ENCODE data around the gene LRRK1.

Gene LRRK1

DNA sequence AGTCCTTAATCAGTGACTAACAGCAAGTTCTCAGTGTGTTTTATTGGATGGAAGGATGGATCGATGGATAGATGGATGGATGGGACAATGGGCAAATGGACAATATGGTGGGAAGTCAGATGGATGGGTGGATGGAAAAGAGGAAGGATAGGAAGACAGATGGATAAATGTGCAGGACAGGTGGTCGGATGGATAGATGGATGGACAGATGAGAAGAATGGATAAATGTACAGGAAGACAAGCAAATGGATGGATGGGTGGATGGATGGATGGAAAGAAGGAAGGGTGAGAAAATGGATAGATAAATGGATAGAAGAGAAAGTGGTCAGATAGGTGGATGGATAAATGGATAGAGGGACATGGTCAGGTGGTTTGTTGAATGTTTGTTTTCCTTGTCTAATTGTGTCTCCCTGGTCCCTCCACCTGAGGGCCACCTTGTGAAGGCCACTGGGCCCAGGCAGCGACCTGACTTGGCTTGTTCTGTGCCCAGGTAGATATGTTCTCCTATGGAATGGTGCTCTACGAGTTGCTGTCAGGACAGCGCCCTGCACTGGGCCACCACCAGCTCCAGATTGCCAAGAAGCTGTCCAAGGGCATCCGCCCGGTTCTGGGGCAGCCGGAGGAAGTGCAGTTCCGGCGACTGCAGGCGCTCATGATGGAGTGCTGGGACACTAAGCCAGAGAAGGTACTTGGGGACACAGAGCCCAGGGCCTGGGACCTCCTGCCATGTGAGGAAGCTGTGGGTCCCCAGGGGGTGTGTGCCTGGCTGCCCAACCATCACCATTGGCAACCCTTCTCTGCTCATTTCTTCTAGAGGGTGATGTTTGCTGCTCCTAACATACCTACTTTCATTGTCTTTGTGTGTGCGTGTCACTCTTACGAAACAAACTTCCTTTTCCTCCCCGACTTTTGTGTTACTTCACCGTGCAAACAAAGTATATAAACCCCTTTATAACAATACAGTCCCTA lies 137.5 kb downstream of the LRRK1 start:
- no peak for DNase-seq (ENCODE audit: low spot score)

DNA sequence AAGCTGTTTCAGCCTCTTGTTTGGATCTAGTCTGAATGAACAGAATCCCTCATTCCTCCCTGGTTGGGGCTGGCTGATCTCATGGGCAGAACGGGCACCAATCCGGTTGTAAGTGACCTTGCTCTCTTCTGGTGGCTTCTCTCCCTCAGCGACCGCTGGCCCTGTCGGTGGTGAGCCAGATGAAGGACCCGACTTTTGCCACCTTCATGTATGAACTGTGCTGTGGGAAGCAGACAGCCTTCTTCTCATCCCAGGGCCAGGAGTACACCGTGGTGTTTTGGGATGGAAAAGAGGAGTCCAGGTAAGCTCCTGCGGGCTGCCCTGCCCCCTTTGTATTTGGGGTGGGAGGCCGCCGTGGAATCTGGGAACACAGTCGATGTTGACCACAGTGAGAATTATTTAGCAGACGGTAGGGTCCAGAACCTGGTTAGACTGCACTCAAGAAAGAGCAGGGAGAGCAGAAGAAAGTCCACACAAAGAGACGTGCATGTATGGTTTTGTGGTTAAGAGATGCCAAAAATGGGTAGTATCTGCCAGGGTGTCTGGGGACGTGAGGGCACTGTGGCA lies 138.8 kb downstream of the LRRK1 start:
- DNase-seq (ENCODE audit: low spot score): no peak

- no peak for DNase-seq (ENCODE audit: low spot score)
Observed at GRCh38 chr15:101058735-101059134, 139.6 kb downstream of the LRRK1 start.

- no peak for DNase-seq (ENCODE audit: low spot score)
Observed at GRCh38 chr15:101059381-101060341, 140.5 kb downstream of the LRRK1 start.

DNA sequence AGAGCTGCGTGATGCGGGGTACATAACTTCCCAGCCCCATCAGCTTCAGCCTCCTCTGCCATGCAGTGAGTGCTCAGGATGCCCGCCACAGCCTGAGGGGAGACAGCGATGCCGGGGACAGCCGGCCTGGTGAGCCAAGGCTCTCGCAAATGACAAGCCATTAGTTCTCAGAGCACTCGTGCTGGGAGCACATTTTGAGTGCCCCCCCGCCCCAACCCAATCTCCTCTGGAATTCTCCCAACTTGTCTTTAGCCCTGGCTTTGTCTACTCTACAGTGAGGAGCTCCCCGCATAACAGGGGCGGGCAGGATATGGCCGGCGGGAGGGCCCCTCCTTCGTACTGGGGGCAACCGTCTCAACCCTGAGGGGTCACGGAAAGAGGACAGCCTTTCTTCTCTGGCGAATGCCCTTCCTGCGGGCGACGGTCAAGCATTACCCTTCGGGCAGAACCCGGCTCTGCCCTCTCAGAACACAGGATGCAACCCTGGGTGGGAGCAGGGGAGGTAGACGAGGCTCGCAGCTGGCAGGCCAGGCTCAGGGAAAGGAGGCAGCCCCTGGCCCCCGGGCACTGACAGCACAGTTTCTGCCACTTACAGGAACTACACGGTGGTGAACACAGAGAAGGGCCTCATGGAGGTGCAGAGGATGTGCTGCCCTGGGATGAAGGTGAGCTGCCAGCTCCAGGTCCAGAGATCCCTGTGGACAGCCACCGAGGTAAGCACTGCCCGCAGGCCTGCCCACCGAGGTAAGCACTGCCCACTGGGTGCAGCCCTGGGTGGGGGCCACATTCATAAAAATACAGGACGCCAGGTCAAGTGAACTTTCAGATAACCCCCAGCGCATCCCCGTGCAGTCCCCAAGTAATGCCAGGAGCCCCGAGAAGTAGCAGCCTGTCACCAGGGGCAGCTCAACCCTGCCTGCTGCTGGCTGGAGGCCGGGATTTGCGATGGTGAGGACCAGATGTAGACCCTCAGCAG lies 141.7 kb downstream of the LRRK1 start:
- DNase-seq (ENCODE audit: low spot score): no peak

DNA sequence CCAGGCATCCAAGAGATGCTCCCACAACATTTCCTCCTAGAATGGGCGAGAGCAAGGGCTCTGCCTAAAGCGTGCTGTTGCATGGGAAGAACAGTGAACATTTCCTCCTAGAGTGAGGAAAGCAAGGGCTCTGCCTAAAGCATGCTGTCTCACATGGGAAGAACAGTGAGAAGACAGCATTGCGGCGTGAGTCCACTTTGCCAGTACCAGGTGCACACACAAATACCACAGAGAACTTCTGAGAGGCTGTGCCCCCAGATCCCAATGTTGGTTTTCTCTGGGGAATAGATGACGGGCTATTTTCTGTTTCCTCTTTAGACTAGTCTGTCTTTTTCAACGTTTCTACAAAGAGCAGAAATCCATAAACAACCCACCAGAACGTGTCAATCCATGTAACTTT lies 142.9 kb downstream of the LRRK1 start:
- DNase-seq (ENCODE audit: low spot score): no peak

- DNase-seq (ENCODE audit: low spot score): no peak
Observed at GRCh38 chr15:101062471-101063171, 143.5 kb downstream of the LRRK1 start.

DNA sequence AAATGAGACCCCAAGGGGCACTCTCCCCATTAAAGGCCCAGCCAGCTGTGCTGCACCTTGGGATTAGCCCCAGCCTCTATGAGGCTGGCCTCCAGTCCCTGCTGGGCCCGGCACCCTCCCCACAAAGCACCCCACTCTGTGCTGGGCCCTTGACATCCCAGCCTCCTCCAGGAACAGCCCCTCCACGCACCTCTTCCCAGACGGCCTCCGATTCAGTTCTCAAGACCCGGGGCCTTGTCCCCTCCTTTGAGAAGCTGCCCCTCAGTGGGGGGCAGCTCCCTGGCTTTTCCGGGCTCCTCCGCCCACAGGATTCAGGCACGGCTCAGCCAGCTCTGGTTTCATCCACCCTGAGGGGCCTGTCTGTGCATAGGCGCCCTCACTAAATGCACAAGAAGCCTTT lies 144.1 kb downstream of the LRRK1 start:
- no peak for DNase-seq (ENCODE audit: low spot score)

- DNase-seq (ENCODE audit: low spot score): no peak
Observed at GRCh38 chr15:101063891-101064794, 145.0 kb downstream of the LRRK1 start.

DNA sequence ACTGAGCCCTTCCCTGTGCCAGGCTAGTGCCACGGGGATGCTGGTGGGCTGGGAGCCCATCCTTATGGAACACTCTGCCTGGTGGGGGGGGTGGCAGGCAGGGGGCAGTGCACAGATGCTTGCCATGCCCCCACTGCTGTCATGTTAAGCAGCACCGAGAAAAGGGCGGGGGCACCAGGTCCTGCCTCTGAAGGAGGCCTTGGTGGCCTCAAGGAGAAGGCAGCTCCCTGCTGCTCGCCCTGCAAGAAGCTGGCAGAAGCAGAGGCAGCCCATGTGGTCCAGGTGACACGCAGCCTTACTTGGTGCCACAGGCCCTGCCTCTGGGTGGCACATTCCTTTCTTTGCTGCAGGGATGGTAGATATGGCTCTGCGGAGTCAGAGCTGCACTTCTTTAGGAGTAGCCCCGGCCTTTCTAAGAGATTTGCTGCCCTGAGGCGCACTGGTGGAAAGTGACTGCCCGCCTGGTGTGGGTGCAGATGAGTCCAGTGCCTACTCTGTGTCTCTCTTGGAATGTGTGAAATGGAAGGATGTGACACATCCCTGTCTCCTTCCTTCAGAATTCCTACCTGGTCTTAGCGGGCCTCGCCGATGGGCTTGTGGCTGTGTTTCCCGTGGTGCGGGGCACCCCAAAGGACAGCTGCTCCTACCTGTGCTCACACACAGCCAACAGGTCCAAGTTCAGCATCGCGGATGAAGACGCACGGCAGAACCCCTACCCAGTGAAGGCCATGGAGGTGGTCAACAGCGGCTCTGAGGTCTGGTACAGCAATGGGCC lies 145.8 kb downstream of the LRRK1 start:
- no peak for DNase-seq (ENCODE audit: low spot score)

- no peak for DNase-seq (ENCODE audit: low spot score)
Observed at GRCh38 chr15:101065570-101066221, 146.5 kb downstream of the LRRK1 start.

- no peak for DNase-seq (ENCODE audit: low spot score)
Observed at GRCh38 chr15:101066501-101067408, 147.6 kb downstream of the LRRK1 start.

- DNase-seq (ENCODE audit: low spot score): no peak
Observed at GRCh38 chr15:101067660-101068522, 148.7 kb downstream of the LRRK1 start.

GRCh38 chr15:101068523-101068960 lies 149.4 kb downstream of the LRRK1 start:
- no peak for DNase-seq (ENCODE audit: low spot score)

DNA sequence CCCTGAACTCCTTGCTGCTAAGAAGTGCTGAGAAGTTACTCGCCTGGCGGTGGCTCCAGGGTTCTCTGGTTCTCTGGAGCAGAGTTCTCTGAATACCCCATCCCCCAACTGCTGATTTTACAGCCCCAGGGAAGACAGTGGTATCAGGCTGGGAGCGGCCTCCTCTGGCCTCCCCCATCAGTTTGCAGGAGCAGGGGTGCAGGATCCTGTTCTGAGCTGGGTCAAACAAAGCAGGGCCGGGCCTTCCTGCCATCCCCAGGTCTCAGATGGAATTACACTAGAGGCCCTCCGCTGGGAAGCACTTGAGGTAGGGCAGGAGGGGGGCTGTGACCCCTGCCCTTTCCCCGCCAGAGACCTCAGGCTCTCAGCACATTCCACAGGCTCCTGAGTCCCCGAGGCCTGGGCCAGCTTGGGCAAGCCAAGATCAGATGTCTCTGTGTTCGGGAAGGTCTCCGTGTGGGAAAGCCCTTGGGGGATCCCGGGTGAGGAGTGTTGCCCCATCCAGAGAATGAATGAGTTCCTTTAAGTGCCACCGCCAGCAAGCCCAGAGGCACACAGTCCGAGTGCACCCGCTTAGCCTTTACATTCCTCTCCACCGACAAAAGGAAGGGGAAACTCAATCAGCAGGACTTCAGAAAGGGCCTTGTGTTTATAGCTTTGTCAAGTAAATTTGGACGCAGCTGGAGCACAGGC lies 149.9 kb downstream of the LRRK1 start:
- no peak for DNase-seq (ENCODE audit: low spot score)

GRCh38 chr15:101069654-101069973 lies 150.5 kb downstream of the LRRK1 start:
- DNase-seq (ENCODE audit: low spot score): no peak

Data from hematopoietic multipotent progenitor cell treated with erythropoietin and hydrocortisone succinate and interleukin-3 and kit ligand, for 17 days (in vitro differentiated cells).